ENCODE results near the gene PIP4K2A. TPM values are rescaled to one million over a fixed set of nuclear protein-coding genes. Genes with fewer than 3 reads are reported as not detected.

PIP4K2A gene
- total RNA-seq, 2 experiments from 2014 or later: 111 to 118 TPM

GRCh38 chr10:22634606-22635459, 79.5 kb downstream of the PIP4K2A start:
- Mint-ChIP-seq H3K4me1 (peaks cover 84% of the 10 kb centered on the region), H3K27me3 (no peaks in the 10 kb centered on the region), H3K27ac (peak overlapping the region; percentile 85), H3K4me3 (peak overlapping the region; percentile 22), H3K9me3 (peaks cover 6% of the 10 kb centered on the region), H3K36me3 (peaks cover 58% of the 10 kb centered on the region)
- DNase-seq: no peak

GRCh38 chr10:22634093-22634492, 80.3 kb downstream of the PIP4K2A start:
- H3K27me3 Mint-ChIP-seq: no peaks in the 10 kb centered on the region
- H3K4me1 Mint-ChIP-seq: peaks cover 85% of the 10 kb centered on the region
- no peak overlapping the region for H3K4me3 Mint-ChIP-seq
- H3K9me3 Mint-ChIP-seq: peaks cover 6% of the 10 kb centered on the region
- H3K27ac Mint-ChIP-seq: peak overlapping the region; percentile 85
- no peak for DNase-seq
- H3K36me3 Mint-ChIP-seq: peaks cover 58% of the 10 kb centered on the region

- DNase-seq: no peak
- H3K27ac Mint-ChIP-seq: peak overlapping the region; percentile 85
- H3K36me3 Mint-ChIP-seq: peaks cover 62% of the 10 kb centered on the region
- H3K4me3 Mint-ChIP-seq: no peak overlapping the region
- peaks cover 85% of the 10 kb centered on the region for H3K4me1 Mint-ChIP-seq
- peaks cover 8% of the 10 kb centered on the region for H3K9me3 Mint-ChIP-seq
- H3K27me3 Mint-ChIP-seq: no peaks in the 10 kb centered on the region
Observed at GRCh38 chr10:22633528-22633927, 80.8 kb downstream of the PIP4K2A start.

GRCh38 chr10:22633106-22633505, 81.3 kb downstream of the PIP4K2A start:
- Mint-ChIP-seq H3K9me3 (peaks cover 8% of the 10 kb centered on the region), H3K4me1 (peaks cover 85% of the 10 kb centered on the region), H3K36me3 (peaks cover 63% of the 10 kb centered on the region), H3K27me3 (no peaks in the 10 kb centered on the region), H3K4me3 (no peak overlapping the region), H3K27ac (peak overlapping the region; percentile 85)
- DNase-seq: no peak

GRCh38 chr10:22631646-22632278, 82.6 kb downstream of the PIP4K2A start:
- Mint-ChIP-seq H3K4me1 (peaks cover 88% of the 10 kb centered on the region), H3K27me3 (no peaks in the 10 kb centered on the region), H3K36me3 (peaks cover 58% of the 10 kb centered on the region), H3K9me3 (peaks cover 4% of the 10 kb centered on the region), H3K4me3 (no peak overlapping the region), H3K27ac (peak overlapping the region; percentile 96)
- DNase-seq: no peak

- Mint-ChIP-seq H3K9me3 (peaks cover 1% of the 10 kb centered on the region), H3K4me3 (peak overlapping the region; percentile 69), H3K27me3 (no peaks in the 10 kb centered on the region), H3K4me1 (peaks cover 89% of the 10 kb centered on the region), H3K36me3 (peaks cover 53% of the 10 kb centered on the region), H3K27ac (peak overlapping the region; percentile 96)
- DNase-seq: no peak
Observed at GRCh38 chr10:22631185-22631584, 83.2 kb downstream of the PIP4K2A start.

- Mint-ChIP-seq H3K9me3 (peaks cover 1% of the 10 kb centered on the region), H3K4me1 (peaks cover 91% of the 10 kb centered on the region), H3K4me3 (peak overlapping the region; percentile 69), H3K27me3 (no peaks in the 10 kb centered on the region), H3K27ac (peak overlapping the region; percentile 96), H3K36me3 (peaks cover 48% of the 10 kb centered on the region)
- DNase-seq: peak; percentile 37
Observed at GRCh38 chr10:22630234-22631174, 83.9 kb downstream of the PIP4K2A start.

- Mint-ChIP-seq H3K27ac (peak overlapping the region; percentile 96), H3K27me3 (no peaks in the 10 kb centered on the region), H3K4me1 (peaks cover 91% of the 10 kb centered on the region), H3K36me3 (peaks cover 42% of the 10 kb centered on the region), H3K9me3 (peaks cover 1% of the 10 kb centered on the region), H3K4me3 (peak overlapping the region; percentile 69)
- peak; percentile 36 for DNase-seq
Observed at GRCh38 chr10:22629852-22630233, 84.5 kb downstream of the PIP4K2A start.

- Mint-ChIP-seq H3K36me3 (peaks cover 37% of the 10 kb centered on the region), H3K4me1 (peaks cover 90% of the 10 kb centered on the region), H3K27me3 (no peaks in the 10 kb centered on the region), H3K27ac (peak overlapping the region; percentile 91), H3K4me3 (no peak overlapping the region), H3K9me3 (peaks cover 1% of the 10 kb centered on the region)
- DNase-seq: no peak
Observed at GRCh38 chr10:22629126-22629525, 85.3 kb downstream of the PIP4K2A start.

- Mint-ChIP-seq H3K36me3 (peaks cover 31% of the 10 kb centered on the region), H3K4me1 (peaks cover 90% of the 10 kb centered on the region), H3K27ac (peak overlapping the region; percentile 91), H3K27me3 (no peaks in the 10 kb centered on the region), H3K4me3 (peak overlapping the region; percentile 37), H3K9me3 (peaks cover 1% of the 10 kb centered on the region)
- no peak for DNase-seq
Observed at GRCh38 chr10:22628309-22628708, 86.1 kb downstream of the PIP4K2A start.

GRCh38 chr10:22626784-22627183, 87.6 kb downstream of the PIP4K2A start:
- Mint-ChIP-seq H3K4me3 (no peak overlapping the region), H3K27ac (peak overlapping the region; percentile 80), H3K27me3 (no peaks in the 10 kb centered on the region), H3K36me3 (peaks cover 30% of the 10 kb centered on the region), H3K4me1 (peaks cover 90% of the 10 kb centered on the region), H3K9me3 (peaks cover 1% of the 10 kb centered on the region)
- no peak for DNase-seq

GRCh38 chr10:22625516-22626290, 88.7 kb downstream of the PIP4K2A start:
- Mint-ChIP-seq H3K4me3 (no peak overlapping the region), H3K4me1 (peaks cover 90% of the 10 kb centered on the region), H3K9me3 (peaks cover 1% of the 10 kb centered on the region), H3K36me3 (peaks cover 35% of the 10 kb centered on the region), H3K27me3 (no peaks in the 10 kb centered on the region), H3K27ac (peak overlapping the region; percentile 80)
- DNase-seq: no peak

- Mint-ChIP-seq H3K9me3 (peaks cover 1% of the 10 kb centered on the region), H3K27ac (peak overlapping the region; percentile 92), H3K4me3 (peak overlapping the region; percentile 51), H3K36me3 (peaks cover 42% of the 10 kb centered on the region), H3K4me1 (peaks cover 93% of the 10 kb centered on the region), H3K27me3 (no peaks in the 10 kb centered on the region)
- DNase-seq: no peak
Observed at GRCh38 chr10:22624287-22624738, 90.1 kb downstream of the PIP4K2A start.

- Mint-ChIP-seq H3K4me1 (peaks cover 92% of the 10 kb centered on the region), H3K36me3 (peaks cover 40% of the 10 kb centered on the region), H3K27ac (peak overlapping the region; percentile 92), H3K27me3 (no peaks in the 10 kb centered on the region), H3K4me3 (no peak overlapping the region), H3K9me3 (no peaks in the 10 kb centered on the region)
- no peak for DNase-seq
Observed at GRCh38 chr10:22623633-22624253, 90.6 kb downstream of the PIP4K2A start.

Data from activated naive CD8-positive, alpha-beta T cell treated with anti-CD3 and anti-CD28 coated beads for 36 hours (primary cell).